Hepatocyte (in vitro differentiated cells): Measurements from ENCODE around the gene SLC12A4.

Experiments used
- CTCF ChIP-seq: fragments of 200-600 bp; sonication (generic); IDR thresholded peaks from 2 replicates; pipeline ENCODE4 v1.5.1; 2016; ENCODE audit warnings: antibody characterized with exemption, mild to moderate bottlenecking; ENCODE audit not compliant: poor library complexity
- EZH2 ChIP-seq: fragments of 200-600 bp; sonication (generic); IDR thresholded peaks from 2 replicates; pipeline ENCODE4 v1.6.1; 2016; ENCODE audit warnings: antibody characterized with exemption, mild to moderate bottlenecking, borderline replicate concordance

- TF ChIP-seq CTCF = no peak
- no peak for TF ChIP-seq EZH2
Measured at GRCh38 chr16:67936124-67936879, 32.1 kb downstream of the SLC12A4 start, which contains the start of gene PSMB10.
